LHCN-M2 (cell line): ENCODE results near the gene KIAA1671. TPM values are rescaled to one million over a fixed set of nuclear protein-coding genes. Genes with fewer than 3 reads are reported as not detected.
"Not testable (repeated sequence)": the region's sequence is repeated elsewhere in the genome, so short reads cannot be mapped to it uniquely, and the experiment has no call there.

Experiments
- DNase-seq: peaks from one replicate; pipeline ENCODE4 v3.0.0-alpha.2; 2012; ENCODE audit warnings: low read depth
- total RNA-seq: library from RNA; depleted of rRNA; stranded (reverse); fragments of >200 nt; gene quantifications from 2 replicates; pipeline ENCODE4 v1.2.3, GENCODE V29; 2014; rRNA removed

KIAA1671 gene
- total RNA-seq, 1 experiment from 2014 or later, result 2.9 TPM

- DNase-seq, result no peak
Observed at GRCh38 chr22:25223269-25223850, 270.8 kb downstream of the KIAA1671 start.

GRCh38 chr22:25228822-25229221 is 276.3 kb downstream of the KIAA1671 start:
- no peak for DNase-seq

GRCh38 chr22:25230760-25231159 is 278.2 kb downstream of the KIAA1671 start:
- DNase-seq, result not testable (repeated sequence)

- no peak for DNase-seq
Observed at GRCh38 chr22:25232301-25232700, 279.8 kb downstream of the KIAA1671 start.

GRCh38 chr22:25233706-25234105 is 281.2 kb downstream of the KIAA1671 start:
- DNase-seq, result not testable (repeated sequence)

GRCh38 chr22:25235547-25236290 is 283.2 kb downstream of the KIAA1671 start:
- peak; percentile 64 for DNase-seq

GRCh38 chr22:25236417-25236816 is 283.9 kb downstream of the KIAA1671 start:
- DNase-seq, result no peak

- DNase-seq, result no peak
Observed at GRCh38 chr22:25237503-25237902, 285.0 kb downstream of the KIAA1671 start.

- DNase-seq, result not testable (repeated sequence)
Observed at GRCh38 chr22:25238058-25238457, 285.5 kb downstream of the KIAA1671 start.

Other genes starting within 250 kb of the KIAA1671 start
- gene PIWIL3, start 178.0 kb upstream of the KIAA1671 start, total RNA-seq, result not detected in 2 replicates
- gene SGSM1, start 146.5 kb upstream of the KIAA1671 start, total RNA-seq, result not detected in 2 replicates
- gene LHFPL7, start 6.0 kb upstream of the KIAA1671 start, total RNA-seq, result not detected in 2 replicates
- not detected in 2 replicates for gene CRYBB3, start 247.1 kb downstream of the KIAA1671 start, total RNA-seq